Prostate gland (tissue), 2 donors: ENCODE data around the gene MPV17.

Source experiments
- POLR2AphosphoS5 ChIP-seq: sonication (generic); formaldehyde crosslinking; IDR thresholded peaks from one replicate; pipeline ENCODE4 v1.6.1; 2017; ENCODE audit warnings: antibody characterized with exemption
- TF ChIP-seq, protein P1 (sequence below), 4 experiments: fragments of 200-600 bp in 2 of 4; fragments of 450-650 bp in 2 of 4; sonication (generic) in 2 of 4; IDR thresholded peaks; 1 replicate in 3 of 4; 2 replicates in 1 of 4; pipeline ENCODE4 v1.5.1; 2016 to 2019; ENCODE audit warnings: antibody characterized with exemption in 4 of 4, mild to moderate bottlenecking in 2 of 4, moderate library complexity in 2 of 4

DNA sequence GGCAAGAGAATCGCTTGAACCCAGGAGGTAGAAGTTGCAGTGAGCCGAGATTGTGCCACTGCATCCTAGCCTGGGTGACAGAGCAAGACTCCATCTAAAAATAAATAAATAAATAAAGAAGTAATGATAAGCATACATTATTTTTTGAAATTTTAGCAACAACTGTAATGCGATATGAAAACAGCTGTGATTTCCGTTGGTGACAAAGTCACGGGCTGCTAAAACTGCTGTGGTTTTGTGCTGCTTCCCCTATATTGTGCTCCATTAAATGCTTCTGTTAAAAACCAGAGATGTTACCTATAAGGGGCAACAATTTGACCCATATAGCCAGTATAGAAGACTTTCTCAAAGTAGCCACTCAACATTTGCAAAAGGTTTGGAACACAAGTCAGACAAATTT, 32.3 kb downstream of the MPV17 start:
- TF ChIP-seq, protein P1, sequence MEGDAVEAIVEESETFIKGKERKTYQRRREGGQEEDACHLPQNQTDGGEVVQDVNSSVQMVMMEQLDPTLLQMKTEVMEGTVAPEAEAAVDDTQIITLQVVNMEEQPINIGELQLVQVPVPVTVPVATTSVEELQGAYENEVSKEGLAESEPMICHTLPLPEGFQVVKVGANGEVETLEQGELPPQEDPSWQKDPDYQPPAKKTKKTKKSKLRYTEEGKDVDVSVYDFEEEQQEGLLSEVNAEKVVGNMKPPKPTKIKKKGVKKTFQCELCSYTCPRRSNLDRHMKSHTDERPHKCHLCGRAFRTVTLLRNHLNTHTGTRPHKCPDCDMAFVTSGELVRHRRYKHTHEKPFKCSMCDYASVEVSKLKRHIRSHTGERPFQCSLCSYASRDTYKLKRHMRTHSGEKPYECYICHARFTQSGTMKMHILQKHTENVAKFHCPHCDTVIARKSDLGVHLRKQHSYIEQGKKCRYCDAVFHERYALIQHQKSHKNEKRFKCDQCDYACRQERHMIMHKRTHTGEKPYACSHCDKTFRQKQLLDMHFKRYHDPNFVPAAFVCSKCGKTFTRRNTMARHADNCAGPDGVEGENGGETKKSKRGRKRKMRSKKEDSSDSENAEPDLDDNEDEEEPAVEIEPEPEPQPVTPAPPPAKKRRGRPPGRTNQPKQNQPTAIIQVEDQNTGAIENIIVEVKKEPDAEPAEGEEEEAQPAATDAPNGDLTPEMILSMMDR (IDR thresholded peaks at IDR 0.05): no peak
- TF ChIP-seq POLR2AphosphoS5: no peak
